ENCODE measurements around the gene NAIF1.

Gene NAIF1

DNA sequence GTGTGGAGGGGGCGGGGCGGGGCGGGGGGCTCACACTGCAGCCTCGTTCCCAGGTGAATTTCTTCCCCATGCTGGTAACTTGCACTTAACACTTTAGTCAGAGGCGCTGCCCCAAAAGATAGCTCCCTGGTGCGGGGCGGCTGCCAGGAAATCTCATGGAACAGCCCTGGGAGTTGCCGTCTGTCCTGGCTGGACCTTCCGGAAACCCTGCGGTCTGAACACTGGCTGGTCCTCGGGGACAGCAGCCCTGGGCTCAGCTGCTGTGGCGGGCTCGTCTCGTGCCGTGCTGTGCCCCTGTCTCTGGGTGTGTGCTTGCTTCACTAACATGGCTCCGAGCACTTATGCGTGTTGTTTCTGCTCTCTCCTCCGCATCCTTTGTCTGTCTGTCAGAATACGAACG is 34.6 kb upstream of the NAIF1 start:
- no peak for DNase-seq

DNA sequence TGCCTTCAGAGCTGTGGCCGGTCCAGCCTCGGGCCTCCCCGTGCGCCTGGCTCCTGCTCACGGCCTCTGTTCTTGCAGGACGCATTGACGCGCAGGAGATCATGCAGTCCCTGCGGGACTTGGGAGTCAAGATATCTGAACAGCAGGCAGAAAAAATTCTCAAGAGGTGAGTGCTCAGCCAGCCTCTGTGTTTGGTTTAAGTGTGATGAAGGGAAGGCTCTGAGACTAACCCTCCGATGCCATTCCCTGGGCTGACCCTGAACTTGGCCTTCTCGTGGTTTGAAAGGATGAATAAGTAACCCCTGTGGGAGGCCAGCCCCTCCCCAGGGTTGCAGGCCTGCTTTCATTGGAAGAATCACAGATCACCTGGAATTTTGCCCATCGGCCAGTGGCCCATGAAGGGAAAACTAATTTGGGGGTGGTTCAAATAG is 34.1 kb upstream of the NAIF1 start:
- DNase-seq = no peak

GRCh38 chr9:128100581-128100980 is 33.5 kb upstream of the NAIF1 start:
- DNase-seq = no peak

DNA sequence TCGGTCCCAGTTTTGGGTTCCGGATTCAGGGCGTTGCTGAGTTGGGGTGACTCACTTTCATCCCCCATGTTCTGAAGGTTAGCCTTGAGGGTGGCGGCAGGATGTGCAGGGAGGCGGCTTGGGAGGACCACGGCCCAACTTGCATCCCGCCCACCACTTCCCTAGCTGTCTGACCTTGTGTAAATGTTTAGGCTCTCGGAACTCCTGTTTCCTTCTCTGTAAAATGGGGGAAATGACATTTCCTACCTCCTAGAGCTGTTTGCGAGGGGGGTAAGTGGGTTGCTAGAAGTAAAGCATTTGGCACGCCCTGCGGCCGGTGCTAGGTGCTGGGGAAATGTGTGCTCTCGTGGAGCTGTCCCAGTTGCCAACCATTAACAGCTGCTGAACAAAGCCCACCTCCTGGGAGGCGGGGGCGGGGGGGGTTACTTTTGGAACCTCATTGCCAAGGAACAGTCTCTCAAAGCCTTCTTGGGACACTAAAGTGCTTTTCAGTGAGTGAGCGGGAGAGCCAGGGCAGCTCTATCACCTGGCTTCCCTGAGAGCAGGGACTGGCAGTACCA is 32.9 kb upstream of the NAIF1 start:
- DNase-seq = no peak

DNA sequence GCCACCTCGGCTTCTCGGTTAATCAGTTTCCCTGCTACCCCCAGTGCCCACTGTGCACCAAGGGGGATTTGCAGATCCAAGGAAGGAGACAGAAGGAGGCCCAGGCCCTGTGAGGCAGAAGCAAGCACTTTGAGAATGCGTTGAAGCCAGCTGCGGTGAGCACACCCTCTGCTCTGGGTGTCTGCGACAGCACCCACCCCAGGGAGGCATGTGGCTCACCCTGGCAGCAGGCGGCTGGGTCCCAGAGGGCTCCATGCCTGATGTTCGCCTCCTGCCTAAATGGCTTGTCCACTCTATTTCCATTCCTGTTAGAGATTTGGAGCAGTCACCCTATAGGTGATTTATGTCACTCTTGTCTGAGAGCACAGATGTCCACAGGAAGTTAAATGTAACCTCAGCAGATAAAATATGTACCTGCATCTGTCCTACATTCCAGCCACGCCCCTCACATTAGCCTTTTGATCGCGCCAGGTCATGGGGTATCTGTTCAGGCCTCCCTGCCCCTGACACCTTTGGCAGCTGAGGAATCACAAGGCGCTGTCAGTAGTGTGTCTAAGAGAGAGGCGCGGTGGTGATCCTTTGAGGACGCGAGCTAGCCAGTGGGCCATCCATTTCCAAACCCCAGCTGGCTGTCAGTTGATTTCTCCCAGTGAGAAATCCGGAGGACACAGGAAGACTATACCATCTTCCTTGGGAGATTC is 32.3 kb upstream of the NAIF1 start:
- no peak for DNase-seq

DNA sequence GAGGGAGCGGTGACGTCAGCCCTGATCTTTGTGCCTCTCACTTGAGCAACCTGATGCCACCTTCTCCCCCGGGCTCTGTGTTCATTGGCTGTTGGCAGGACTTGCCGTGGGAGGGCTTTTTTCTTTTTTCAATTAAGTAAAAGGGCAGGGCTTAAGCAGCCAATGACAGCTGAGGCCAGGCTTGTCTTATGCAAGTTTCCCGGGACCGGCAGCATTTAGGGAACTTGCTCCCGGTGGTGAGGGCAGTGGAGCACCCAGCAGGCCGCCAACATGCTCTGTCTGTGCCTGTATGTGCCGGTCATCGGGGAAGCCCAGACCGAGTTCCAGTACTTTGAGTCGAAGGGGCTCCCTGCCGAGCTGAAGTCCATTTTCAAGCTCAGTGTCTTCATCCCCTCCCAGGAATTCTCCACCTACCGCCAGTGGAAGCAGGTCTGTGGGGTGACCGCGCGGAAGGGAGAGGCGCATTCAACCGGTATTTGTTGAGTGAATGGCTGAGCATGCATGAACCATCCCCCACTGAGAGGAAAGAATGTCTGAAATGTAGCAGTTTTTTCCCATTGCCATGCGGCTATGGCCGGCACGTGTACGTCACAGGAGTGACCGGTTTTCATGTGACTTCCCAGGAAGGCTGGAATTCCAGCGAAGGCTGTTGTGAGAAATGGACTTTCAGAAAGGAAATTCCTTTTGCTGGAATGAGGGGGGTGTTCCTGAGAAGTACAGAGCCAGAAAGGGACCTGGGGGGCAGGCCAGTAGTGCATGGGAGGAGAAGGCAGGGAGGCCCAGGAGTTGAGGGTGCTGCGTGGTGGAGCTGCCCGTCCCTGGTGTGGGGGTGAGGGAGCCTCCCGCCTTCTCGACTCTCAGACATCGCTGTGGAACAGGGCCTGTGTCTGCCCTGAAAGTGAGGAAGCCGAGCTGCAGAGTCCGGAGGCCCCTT is 31.4 kb upstream of the NAIF1 start:
- DNase-seq = peak; percentile 80

DNA sequence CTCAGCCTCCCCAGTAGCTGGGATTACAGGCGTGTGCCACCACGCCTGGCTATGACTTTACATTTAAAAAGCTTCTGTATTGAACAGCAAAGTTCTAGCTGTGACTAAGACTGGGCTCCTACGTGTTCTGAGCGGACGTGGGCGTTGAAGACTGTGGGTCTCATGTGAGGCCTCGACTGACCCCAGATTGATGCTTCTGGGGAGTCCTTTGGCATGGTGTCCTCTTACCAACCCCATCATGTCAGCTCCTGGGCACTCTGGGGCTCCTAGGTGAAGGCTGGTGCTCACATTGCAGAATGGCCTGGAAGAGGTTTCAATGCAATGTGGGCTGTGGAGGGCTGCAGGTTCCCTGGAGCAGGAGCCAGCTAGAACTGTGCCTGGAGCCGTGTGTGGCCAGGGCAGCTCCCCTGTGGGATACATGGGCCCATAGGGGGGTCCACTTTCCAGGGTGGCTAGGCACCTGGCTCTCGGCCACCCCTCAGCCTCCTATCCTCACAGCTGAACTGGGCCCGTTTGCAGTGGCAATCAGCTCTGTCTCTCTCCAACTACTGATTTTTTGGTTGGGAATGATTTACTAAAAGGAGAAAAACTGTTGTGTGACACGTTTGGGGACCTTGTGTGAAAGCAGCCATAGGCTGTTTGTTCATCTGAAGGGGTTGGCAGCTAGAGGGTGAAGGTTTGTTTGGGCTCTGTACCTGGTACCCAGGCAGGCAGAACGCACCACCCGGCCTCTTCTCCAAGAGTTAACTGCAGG is 30.6 kb upstream of the NAIF1 start:
- peak; percentile 50 for DNase-seq

DNA sequence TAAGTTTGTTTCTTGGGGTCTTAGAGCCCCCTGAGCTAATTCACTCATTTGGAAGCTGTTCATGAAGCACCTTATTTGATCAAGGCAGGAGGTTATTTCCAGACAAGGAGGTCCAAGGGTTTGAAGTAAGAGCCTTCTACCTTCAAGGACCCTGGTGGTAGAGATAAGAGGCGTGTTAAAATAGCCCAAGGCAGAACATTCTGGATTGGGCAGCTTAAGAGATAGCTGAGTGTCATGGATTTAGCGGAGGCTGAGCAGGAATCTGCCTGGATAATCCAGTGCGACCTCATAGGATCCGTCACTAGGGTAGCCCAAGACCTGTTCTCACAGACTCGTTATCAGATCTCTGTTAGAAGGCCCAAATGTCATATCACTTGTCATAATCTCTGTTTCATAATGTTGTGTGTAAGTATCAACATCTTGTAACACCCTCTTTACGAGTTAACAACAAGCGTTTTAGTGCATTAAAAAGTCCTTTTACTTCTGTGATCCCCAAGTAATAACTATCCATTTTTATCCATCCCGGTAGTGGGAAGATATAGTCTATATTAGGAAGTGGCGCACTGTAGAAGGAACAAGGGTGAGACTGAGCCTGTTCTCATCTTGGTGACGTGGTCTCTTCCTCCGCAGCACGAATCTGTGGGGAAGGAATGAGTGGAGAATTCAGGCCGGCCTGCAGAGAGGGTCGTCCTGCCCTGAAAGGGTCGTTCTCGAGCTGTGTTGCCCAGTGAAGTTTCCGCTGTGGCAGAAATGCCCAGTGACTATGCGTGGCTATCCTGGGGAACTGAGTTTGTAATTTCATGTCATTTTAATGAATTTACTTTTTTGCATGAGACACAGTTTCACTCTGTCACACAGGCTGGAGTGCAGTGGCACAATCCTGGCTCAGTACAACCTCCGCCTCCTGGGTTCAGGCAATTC is 29.8 kb upstream of the NAIF1 start:
- DNase-seq = no peak

DNA sequence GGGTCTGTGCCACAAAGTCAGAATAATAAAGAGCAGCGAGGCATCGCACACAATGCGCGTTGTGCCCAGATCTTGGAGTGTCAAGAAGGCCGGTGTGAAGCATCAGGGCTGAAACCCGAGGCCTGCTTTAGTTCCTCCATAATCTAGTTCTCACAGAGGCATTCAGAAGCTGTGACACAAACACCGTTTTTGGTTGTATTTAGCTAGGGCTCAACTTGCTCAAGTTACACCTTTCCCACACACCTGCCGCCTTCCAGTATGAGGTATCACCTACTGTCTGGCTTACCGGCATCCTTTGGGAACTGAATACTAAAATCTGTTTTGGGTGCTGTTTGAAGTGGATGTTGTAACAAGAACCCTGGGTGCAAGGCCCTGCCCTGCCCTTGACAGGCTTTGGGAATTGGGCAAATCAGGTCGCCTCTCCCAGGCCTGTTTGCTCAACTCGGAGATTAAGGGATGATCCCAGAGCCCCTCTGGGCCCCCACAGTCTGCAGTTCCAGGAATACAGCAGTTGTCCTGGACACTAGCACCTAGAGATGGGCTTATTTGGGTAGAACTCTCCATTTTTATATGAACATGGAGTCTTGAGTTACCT is 27.9 kb upstream of the NAIF1 start:
- no peak for DNase-seq

GRCh38 chr9:128094166-128094949 is 27.2 kb upstream of the NAIF1 start:
- peak; percentile 86 for DNase-seq

- no peak for DNase-seq
These were observed 25.9 kb upstream of the NAIF1 start for GRCh38 chr9:128093011-128093410.

GRCh38 chr9:128092199-128092977 is 25.3 kb upstream of the NAIF1 start:
- no peak for DNase-seq

DNA sequence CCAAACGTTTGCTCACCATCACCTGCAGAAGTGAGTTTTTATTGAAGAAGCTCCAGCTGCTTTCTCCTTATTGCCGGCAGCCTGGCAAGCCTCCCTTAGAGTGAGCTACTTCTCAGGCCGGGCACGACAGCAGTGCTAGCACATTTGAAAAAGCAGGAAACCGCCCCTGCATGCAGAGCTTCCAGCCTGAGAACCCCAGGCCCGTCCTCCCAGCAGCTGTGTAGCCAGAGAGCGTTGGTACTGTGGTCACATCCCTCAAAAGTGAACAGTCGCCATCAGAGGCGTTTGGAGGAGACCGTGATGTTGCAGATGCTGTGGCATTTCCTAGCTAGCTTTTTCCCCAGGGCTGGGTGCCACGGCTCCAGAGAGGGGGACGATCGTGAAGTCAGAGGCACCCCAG is 24.5 kb upstream of the NAIF1 start:
- no peak for DNase-seq

DNA sequence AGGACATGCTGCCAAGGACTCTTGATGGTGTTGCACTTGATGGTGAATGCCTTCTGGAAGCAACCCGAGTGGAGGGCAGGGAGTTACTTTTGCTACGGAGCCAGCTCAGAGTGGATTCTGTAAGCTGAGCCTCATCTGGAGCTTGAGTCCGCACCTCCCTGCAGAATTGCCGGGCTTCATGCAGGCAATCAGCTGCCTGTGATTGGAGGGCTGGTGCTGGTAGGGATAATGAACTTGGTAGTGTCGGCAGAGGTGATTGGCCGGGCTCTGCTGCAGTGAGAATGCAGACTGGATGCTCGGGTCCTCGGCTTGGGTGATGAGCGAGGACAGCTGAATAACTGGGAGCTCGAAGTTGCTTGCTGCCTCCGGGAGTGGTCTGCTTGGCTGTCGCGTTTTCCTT is 24.0 kb upstream of the NAIF1 start:
- DNase-seq = no peak

- DNase-seq = no peak
These were observed 22.2 kb upstream of the NAIF1 start for GRCh38 chr9:128089299-128089698.

DNA sequence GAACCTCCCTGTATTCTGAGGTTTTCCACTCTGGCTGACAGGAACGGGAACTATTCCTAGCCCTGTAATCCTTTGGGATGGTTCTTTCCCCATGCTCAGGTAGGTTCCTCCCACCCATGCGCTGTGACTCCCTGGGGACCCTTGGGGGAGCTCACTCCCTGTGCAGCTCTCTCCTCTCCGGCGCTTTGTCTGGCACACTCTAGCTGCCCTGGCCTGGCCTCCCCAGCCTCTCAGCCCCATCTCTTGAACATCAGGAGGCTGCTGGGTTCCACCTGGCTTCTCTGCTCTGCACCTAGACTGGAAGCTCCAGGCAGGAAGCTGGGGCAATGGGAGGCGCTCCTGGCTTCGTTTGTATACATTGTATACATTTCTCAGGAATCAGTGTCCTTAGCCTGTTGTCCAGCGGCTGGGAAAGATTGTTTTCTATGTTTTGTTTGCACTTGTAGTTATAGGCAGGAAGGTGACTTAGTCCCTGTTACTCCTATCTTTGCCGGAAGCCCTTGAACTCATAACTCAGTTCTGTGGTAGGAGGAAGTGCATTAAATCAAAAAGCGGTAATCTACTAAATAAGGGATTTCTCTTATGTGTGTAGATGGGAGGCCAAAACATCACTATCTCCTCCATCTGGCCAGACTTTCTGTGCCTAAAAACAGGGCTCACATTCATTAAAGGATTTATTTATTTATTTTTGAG is 21.3 kb upstream of the NAIF1 start:
- DNase-seq = no peak

DNA sequence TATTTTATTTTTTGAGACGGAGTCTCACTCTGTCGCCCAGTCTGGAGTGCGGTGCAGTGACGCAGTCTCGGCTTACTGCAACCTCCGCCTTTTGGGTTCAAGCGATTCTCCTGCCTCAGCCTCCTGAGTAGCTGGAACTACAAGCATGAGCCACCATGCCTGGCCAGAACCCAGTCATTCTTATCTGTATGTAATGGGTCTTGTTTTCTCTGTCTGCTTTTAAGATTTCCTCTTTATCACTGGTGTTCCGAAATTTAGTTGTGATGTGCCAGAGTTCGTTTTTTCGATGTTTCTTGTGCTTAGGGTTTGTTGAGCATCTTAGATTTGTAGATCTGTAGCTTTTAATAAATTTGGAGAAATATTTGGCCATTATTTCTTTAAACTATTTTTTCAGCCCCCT is 20.1 kb upstream of the NAIF1 start:
- no peak for DNase-seq

GRCh38 chr9:128085943-128086342 is 18.8 kb upstream of the NAIF1 start:
- no peak for DNase-seq

DNA sequence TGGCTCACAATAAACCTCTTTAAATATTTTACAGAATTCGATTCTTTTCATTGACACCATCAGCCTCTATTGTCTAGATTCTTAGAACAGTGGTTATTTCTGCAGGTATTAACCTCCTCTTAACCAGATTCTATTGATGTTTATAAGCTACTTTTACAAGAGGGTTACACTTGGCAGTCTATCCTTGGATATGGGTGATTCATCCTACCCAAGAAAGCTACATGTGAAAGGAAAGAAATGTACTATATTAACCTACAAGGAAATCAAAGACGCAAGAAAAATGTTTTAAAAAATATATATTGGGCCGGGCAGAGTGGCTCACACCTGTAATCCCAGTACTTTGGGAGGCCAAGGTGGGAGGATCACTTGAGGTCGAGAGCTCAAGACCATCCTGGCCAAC is 17.6 kb upstream of the NAIF1 start:
- DNase-seq = no peak

Data from stimulated activated CD8-positive, alpha-beta memory T cell treated with anti-CD3 and anti-CD28 coated beads, Interleukin-4, amount 100 ng/mL, for 48 hours (primary cell).